ENCODE measurements around the gene LIPN. TPM values are rescaled to one million over a fixed set of nuclear protein-coding genes. Genes with fewer than 3 reads are reported as not detected.

Gene LIPN
- polyA plus RNA-seq, 1 experiment = not detected

DNA sequence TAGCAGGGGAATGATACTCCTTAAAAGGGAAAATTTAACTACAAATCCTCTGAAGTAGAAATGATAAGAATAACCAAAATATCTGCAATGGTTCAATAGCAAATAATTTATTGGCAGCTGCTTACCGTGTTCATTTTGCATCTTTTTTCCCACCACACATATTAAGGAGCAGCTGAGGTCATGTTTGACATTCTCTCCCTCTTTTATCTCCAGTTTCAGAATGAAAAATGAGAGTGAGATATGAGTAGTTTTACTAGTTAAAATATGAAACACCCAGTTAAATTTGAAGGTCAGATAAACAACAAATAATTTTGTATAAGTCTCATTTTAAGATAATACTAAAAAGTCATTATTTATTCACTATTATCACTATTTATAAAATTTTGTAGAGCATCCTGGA is 3.1 kb downstream of the LIPN start:
- no peaks in the 10 kb centered on the region for H3K9me3 ChIP-seq (ENCODE audit: control insufficient read depth, insufficient read depth, low read length)
- H3K27ac ChIP-seq (ENCODE audit: low read depth, low read length) = no peak overlapping the region
- CTCF ChIA-PET = no interaction called here
- no peak for TF ChIP-seq CTCF (IDR thresholded peaks at IDR 0.05; ENCODE audit: low read depth, low read length)
- DNase-seq (ENCODE audit: low read depth, low spot score) = no peak
- POLR2A ChIA-PET = no interaction called here
- peaks cover 6% of the 10 kb centered on the region for H3K27me3 ChIP-seq (ENCODE audit: control insufficient read depth, insufficient read depth, low read length)
- no peak overlapping the region for H3K4me3 ChIP-seq (ENCODE audit: low read depth, low read length)

- no peaks in the 10 kb centered on the region for H3K9me3 ChIP-seq (ENCODE audit: control insufficient read depth, insufficient read depth, low read length)
- TF ChIP-seq CTCF (IDR thresholded peaks at IDR 0.05; ENCODE audit: low read depth, low read length) = no peak
- H3K4me3 ChIP-seq (ENCODE audit: low read depth, low read length) = no peak overlapping the region
- ChIA-PET CTCF (no interaction called here), POLR2A (no interaction called here)
- peaks cover 6% of the 10 kb centered on the region for H3K27me3 ChIP-seq (ENCODE audit: control insufficient read depth, insufficient read depth, low read length)
- no peak for DNase-seq (ENCODE audit: low read depth, low spot score)
- no peak overlapping the region for H3K27ac ChIP-seq (ENCODE audit: low read depth, low read length)
Measured at GRCh38 chr10:88763441-88763840, 3.6 kb downstream of the LIPN start.

DNA sequence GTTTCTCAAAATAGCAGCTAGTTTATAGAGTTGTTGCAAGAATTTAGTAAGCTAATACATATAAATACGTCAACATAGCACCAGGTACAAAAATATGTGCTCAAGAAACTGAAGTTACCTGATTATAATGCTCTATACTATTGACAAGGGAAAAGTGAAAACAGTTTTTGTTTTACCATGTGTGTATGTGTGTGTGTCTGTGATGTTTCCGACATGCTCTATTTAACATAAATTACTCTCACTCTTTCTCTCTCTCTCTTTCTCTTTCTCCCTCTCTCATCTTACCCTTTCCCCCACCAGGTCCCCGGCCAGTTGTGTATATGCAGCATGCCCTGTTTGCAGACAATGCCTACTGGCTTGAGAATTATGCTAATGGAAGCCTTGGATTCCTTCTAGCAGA is 4.3 kb downstream of the LIPN start:
- Histone ChIP-seq H3K9me3 (ENCODE audit: control insufficient read depth, insufficient read depth, low read length) (no peaks in the 10 kb centered on the region), H3K27me3 (ENCODE audit: control insufficient read depth, insufficient read depth, low read length) (peaks cover 6% of the 10 kb centered on the region), H3K4me3 (ENCODE audit: low read depth, low read length) (no peak overlapping the region), H3K27ac (ENCODE audit: low read depth, low read length) (no peak overlapping the region)
- no peak for TF ChIP-seq CTCF (IDR thresholded peaks at IDR 0.05; ENCODE audit: low read depth, low read length)
- no peak for DNase-seq (ENCODE audit: low read depth, low spot score)
- POLR2A ChIA-PET = no interaction called here
- CTCF ChIA-PET = no interaction called here

GRCh38 chr10:88765816-88766215 is 6.0 kb downstream of the LIPN start:
- CTCF ChIA-PET = no interaction called here

DNA sequence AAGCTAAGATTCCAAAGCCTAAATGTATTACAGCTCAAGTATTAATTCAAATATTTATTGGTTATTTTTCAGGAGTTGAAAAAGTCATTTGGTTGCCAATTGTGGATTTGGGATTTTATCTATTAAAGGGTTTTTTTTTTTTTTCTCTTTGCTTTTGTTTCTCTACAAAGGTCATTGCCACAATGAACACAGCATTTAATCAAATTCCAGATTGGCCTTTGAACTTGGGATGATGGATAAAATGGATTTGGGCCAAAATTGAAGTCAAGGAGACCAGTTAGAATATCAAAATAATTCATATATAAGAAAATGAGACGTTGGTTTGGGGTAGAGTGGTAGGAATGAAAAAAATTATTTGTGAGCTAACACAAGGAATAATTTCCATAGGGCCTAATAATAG is 9.6 kb downstream of the LIPN start:
- Histone ChIP-seq H3K27me3 (ENCODE audit: control insufficient read depth, insufficient read depth, low read length) (no peaks in the 10 kb centered on the region), H3K27ac (ENCODE audit: low read depth, low read length) (no peak overlapping the region), H3K9me3 (ENCODE audit: control insufficient read depth, insufficient read depth, low read length) (no peaks in the 10 kb centered on the region), H3K4me3 (ENCODE audit: low read depth, low read length) (no peak overlapping the region)
- ChIA-PET POLR2A (no interaction called here), CTCF (interaction anchor here (0.7 to 1.1 kb wide), 2 partner anchors 41 to 209 kb away, joined by 4 read pairs; no protein-coding TSS in a partner anchor)
- no peak for TF ChIP-seq CTCF (IDR thresholded peaks at IDR 0.05; ENCODE audit: low read depth, low read length)
- DNase-seq (ENCODE audit: low read depth, low spot score) = no peak

More at GRCh38 chr10:88765816-88766215, 6.0 kb downstream of the LIPN start:
- H3K4me3 ChIP-seq (ENCODE audit: low read depth, low read length) = no peak overlapping the region
- POLR2A ChIA-PET = no interaction called here
- no peaks in the 10 kb centered on the region for H3K9me3 ChIP-seq (ENCODE audit: control insufficient read depth, insufficient read depth, low read length)
- peaks cover 6% of the 10 kb centered on the region for H3K27me3 ChIP-seq (ENCODE audit: control insufficient read depth, insufficient read depth, low read length)
- H3K27ac ChIP-seq (ENCODE audit: low read depth, low read length) = no peak overlapping the region
- no peak for TF ChIP-seq CTCF (IDR thresholded peaks at IDR 0.05; ENCODE audit: low read depth, low read length)
- no peak for DNase-seq (ENCODE audit: low read depth, low spot score)
